Activated T-cell treated with anti-CD3 and anti-CD28 coated beads for 24 hours (primary cell): ENCODE data around the gene AFAP1.

Source experiments
- DNase-seq: peaks from one replicate; pipeline ENCODE4 v3.0.0-alpha.2; 2020; ENCODE audit warnings: low read depth

AFAP1 gene

DNA sequence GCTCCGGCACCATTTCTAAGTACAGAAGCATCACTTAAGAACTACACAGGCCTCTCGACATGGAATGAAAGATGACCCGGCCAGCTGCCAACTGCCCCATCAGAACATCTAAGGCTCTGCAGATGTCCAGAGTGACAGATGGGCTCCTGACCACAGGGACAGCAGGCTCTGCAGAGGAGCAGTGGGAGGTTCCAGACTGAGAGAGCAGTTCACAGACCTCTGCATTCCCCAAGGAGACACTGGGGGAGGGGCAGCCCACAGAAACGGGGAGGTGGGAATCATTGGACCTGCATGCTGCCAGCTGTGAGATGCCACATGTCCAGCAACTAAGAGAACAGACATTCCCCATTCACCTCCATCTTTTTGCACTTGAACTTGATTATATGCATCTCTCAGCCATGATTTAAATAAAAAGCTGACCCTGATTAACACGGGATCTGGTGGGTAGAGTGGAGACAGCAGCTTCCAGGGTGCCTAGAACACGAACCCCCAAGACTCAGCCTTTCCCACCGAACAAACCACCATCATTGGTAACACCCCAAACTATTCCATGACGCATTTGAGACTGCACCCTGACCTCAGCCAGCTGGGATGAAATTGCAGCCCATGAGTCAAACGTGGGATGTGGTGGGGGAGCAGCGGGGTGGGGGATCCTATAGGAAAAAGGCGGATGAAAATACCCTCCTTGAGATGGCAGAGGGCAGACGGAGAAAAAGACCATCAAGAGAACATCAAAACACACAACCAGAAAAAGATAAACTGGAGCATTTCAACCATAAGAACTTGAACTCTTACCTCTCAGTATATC is 47.2 kb downstream of the AFAP1 start:
- no peak for DNase-seq

DNA sequence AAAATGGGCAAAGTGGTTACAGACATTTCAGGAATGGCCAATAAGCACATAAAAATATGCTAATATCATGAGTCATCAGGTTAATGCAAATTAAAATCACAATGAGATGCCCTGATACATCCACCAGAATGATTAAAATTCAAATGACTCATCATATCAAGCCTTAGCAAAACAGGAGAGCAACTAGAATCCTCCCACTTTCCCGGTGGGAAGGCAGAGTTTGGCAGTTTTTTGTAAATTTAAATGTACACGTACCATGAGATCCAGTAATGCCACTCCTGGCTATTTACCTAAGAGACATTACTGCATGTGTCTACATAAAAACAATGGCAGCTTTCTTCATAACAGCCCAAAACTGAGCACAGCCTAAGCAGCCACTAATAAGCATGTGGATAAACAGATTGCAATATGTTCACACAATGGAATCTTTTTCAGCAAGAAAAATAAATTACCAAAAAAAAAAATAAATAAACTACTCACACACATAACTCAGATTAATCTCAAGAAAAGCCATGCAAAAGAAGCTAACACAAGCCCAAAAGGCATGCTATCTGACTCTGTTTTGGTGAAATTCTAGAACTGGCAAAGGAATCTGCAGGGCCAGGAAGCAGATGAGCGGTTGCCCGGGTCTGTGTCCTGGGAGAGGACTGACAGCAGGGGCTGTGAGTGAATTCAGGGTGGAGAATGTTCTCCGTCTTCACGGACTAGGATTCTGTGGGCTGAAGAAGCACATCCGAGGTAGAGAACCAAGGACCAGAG is 48.8 kb downstream of the AFAP1 start:
- no peak for DNase-seq

DNA sequence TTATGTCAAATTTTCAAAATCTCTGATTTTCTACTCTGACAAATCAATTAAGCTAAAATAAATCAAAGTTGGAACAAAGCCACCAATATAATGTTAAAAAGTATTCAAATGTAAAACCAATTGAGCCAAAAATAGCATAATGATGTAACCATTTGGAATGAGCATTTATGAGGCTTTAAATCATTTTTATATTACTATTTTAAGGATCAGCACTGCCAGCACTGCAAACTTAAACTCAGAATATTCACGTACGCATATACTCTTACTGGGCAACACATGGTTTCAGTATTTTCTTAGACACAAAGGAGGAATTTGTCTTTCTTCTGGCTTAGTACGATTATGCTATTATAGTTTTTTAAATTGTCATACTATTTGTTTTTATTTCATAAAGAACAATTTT is 52.2 kb downstream of the AFAP1 start:
- no peak for DNase-seq

DNA sequence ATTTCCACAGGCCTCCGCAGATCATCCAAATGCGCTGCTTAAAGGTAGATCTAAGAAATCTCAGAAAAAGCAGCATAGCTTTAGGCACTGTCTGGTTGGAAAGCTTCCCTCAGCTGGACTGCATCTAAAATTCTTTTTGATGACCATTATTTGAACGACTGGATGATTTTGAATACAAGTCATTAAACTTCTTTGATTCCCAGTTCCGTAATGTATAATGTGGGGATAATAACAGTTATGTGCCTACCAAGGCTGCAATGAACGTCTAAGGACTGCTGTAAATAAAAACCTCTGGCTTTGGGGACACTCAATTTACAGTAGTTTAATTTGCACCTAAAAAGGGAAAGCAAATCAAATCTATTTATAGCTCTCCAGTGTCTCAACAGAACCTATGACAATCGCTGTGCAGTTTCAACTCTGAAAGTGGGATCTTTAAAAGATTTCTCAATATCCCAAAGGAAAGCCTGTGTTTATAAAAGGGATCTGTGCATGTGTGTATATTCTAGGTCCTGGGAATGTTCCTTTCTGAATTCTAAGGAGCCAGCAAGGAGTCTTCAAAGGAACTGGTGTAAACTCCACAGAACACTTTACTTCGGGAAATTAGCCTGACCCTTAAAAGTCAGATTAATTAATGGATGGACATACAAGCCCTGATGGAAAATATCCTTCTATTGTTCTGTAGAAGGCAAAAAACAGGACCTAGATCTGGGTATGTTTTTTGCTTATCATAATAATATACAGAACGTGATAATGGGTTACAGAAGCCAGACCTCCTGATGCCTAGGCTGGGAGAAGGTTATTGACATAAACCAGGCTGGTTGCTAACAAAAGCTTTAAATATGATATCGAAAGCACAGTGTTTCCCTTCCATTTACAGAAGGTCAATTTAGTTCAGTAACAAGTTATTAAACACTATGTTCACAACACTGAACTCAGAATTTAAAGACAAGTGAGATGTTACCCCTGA is 53.4 kb downstream of the AFAP1 start:
- no peak for DNase-seq

DNA sequence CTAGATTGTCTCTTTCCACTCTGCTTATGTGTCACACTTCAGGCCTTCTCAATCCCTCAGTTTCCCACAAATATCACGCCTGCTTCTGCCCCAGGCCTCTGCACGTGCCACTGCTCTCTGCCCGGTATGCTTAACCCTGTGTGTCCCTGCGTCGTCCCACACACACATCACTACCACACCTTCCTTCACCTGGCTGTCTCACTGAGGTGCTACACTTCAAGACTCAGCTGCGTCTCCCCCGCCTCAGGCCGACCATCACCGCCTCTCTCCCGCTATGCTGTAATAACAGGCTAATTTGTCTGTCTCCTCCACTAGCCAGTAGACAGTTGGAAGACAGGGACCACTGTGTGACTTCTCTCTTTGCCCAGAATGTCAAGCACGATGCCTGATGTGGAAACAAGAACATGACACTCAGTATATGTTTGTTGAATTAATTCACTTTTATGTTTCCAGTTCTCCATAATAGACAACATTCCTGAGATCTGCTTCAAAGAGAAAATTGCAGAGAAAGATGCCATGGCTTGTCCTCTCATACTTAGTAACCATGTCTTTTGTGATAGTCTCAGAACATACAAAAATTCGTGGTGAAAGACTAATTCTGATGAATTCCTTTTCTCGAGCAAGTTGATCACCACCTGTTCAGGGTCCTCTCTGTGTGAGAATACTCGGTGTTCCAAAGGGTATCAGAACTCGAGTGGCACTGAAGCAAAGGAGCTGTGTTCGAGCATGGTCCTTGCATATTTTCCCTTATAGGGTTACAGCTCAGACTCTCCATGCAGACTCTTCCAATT is 54.2 kb downstream of the AFAP1 start:
- no peak for DNase-seq

DNA sequence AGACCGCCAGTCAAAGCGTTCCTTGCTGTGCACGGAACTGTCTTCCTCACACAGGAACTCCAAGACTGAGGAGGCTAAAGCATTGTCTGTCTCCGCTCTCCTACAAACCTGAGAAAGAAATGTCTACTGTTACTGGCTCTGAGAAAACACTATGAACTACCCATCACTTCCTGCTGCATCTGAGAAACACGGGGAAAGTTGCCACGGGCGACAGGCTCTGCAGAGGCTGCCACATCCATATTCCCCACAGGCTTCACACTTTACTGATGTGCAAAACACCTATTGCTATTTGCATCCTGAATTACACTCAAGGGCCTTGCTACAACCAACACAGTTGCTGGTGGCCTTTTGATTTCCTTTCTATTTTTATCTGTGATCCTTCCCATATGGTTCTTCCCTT is 59.0 kb downstream of the AFAP1 start:
- no peak for DNase-seq

DNA sequence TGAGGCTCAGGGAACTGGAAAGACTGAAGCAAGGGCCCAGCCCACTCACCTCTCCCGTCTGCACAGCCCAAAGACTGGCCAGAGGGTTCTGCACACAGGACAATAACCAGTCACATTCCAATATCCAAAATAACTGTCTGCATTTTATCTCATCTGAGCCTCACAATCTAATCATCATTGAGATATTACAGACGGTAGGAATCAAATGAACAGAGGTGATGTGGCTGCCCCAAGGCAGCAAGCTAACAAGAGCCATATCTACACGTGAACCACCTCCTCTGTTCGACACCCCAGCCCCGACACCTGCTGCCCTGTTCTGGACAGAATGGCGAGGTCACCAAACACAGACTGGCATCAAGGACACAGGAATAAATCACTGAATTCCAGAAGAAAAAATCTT is 60.5 kb downstream of the AFAP1 start:
- DNase-seq: no peak

DNA sequence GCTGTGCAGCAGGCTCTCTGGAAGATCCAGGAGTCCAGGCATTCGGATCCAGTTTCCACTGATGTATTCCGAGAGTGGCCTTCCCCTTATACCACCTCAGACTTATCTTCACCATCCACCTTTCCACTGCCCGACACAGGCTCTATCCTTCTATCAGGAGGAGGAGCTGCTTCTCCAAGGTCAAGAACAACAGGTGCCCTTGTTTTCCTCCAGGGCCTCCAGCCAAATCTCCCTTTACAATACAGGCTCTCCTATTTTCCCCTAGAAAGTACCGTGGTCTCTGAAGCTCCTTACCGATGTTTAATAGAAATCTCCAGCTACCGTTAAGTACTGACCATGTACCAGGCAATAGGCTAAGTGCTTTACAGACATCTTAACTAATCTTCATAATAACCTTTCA is 61.3 kb downstream of the AFAP1 start:
- DNase-seq: no peak

DNA sequence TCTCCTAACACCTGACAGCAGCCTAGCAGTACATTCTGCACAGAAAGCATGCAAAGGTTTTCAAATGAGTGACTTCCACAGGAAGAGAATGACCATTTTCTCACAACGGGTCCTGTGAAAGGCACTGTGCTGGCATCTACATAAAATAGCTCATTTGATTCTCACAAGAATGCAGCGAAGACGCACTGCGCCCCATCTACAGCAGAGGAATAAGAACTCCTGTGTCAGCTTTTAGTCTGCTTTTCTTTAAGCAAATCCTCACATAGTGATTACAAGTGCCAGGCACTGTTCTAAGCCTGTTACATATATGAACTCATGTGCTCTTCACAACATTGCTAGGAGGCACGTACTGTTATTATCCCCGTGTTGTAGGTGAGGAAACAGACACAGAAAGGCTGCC is 62.5 kb downstream of the AFAP1 start:
- no peak for DNase-seq

DNA sequence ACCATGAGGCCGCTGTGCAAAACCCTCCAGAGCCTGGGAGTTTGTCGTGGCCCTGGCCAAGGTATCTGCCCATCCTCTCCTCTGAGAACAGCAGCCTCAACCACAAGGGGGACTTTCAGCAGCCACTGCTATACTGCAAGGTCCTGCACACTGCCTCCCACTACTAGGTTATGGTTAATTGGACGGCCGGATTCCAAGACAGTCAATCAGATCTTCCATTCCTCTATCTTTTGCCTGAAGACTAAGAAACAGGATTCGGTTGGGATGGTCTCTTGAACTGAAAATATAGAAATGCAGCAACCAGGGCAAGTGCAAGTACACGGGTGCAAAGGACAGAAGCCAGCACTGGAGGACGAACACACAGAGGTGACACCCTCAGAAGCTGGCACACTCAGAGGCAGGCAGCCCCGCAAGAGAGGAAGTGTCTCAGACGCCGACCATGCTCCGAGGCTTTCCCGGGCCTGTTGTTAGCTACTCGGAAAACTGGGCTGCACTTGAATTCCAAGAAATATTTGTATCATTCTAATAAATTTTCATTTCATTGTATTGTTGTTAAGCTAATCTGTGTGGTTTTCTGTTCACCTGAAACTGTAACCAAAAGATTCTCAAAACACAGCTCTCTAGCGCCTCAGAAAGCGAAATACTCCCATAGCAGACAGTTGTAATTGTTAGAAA is 63.3 kb downstream of the AFAP1 start:
- no peak for DNase-seq

DNA sequence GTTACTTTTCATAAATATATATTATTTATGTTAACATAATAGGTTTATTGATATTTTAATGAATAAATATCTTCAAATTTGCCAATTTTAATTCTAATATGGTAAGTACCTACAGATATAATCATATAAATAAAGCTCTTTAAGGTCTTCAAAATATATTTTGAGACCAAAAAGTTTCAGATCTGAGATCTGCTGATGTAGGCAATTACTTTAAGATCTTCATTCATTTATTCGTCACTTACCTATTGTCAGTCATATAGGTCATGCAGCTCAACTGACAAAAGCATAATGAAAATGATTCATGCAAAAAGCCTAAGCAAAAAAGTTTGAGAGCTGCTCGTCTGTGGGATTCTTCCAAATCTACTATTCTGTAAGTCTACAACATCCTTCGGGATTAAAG is 64.8 kb downstream of the AFAP1 start:
- DNase-seq: no peak

DNA sequence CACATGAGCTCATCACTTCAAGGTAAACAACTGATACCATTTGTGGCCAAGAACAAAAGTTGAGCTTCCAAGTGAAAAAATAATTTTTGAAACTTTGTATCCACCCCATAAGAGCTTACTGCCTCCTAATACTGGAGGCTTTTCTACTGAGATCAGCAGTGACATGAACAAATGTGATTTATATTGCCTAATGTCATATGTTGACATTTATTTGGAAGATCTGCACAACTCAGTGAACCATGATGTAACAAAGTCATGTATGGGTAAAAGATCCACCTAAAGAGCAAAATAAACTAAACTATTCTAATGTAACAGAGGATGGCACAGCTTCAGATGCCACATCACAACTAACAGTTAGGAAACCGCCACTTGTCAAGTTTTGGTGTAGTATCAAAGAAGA is 65.8 kb downstream of the AFAP1 start:
- DNase-seq: no peak

DNA sequence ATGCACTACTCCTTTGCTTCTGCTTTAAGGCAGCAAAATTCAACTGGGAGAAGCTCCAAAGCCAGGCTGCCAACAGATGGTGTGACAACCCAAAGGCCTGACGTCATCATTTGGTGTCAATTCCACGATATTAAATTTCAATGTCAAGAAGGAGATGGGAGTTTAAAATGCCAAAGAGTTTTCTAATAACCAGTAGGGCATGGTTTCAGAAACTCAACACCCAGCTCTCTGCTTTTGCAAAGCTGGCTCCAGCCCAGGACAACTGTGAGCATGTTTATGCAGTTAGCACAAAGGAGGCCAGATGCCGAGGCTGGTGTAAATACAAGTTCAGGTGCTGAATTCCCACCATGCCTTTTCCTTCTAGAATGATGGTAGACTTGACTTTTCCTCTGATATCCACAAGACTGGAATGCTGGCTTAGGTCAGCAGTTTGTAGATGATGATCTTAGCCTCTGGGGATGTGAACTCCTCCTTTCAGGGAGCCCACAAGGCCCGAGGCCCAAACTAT is 67.3 kb downstream of the AFAP1 start:
- DNase-seq: no peak

DNA sequence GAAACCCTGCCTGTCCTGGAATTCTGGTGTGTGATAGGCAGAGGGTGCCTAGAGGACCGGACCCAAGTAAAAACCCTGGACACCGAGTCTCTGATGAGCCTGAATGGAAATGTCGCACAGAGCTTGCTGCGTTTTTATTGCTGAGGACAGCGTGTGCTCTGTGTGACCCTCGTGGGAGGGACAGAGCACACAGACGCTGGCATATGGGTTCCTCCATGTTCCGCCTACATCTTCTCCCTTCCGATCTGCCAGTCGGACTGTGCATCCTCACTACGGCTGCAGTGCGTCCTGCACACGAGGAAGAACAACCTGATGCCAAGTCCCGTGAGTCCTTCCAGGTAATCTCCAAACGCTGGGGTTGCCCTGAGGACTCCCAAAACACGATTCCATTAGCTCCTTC is 68.3 kb downstream of the AFAP1 start:
- no peak for DNase-seq

DNA sequence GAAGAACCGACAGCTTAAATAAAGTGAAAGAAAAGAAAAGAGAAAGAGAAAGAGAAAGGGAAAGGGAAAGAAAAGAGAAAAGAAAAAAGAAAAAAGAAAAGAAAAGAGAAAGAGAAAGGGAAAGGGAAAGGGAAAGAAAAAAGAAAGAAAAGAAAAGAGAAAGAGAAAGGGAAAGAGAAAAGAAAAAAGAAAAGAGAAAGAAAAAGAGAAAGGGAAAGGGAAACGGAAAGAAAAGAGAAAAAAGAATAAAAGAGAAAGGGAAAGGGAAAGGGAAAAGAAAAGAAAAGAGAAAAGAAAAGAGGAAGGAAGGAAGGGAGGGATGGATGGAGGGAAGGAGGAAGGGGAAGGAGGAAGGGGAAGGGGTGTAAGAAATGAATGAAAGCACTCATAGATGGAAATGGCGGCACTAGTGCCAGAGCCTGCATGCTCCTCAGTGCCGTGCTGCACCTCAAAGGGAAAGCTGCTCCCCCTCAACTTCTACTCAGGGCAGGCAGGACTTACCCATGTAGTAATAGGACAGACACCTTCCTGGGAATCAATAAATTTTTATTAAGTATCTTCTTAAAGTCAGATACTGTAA is 70.7 kb downstream of the AFAP1 start:
- DNase-seq: no peak

DNA sequence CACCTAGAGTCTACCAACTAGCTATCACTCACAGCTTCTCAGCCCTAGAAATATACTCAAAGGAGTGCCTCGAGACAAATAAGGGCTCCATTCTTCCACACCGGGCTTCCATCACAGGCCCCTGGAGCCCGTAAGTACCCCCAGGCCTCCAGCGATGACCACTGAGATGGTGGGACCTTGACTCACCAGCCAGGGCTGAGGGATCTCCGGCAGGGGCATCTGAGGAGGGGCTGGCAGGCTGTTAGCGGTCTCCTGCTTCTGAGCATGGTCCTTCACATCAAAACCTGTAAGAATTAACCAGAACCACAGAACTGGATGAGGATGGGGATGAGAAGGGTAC is 71.3 kb downstream of the AFAP1 start:
- DNase-seq: no peak

DNA sequence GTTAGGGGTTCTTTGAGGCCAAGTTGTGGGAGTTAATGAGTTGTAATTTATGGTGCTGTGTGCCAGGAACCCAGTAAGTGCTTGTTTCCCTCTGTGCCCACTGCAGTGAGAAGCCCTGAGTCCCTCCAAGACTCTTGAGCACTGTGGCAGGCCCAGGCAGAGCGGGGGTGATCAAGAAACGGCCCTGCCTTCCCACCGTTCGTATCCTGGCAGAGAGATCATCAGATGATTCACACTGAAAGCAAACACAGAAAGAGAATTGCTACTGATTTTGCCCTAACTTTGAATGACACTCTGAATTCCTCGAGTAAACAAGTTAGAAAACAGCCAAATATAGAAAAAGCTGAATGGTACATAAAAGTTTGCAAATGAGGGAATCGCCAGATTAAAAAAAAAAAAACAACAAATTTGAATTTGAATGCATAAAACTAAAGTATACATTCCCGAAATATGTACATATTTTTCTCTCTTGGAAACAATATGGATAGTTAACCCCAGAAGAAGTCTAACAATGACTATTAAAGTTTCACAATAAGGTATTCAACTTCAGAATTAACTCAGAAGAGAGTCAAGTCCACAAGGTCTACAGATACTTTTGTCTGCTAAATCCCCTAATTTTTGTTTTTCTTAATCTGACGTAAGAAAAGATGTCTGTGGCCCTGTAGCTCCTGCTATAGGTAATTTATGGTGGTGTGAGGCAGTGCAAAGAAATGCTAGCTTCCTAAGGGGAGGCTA is 71.8 kb downstream of the AFAP1 start:
- DNase-seq: no peak

DNA sequence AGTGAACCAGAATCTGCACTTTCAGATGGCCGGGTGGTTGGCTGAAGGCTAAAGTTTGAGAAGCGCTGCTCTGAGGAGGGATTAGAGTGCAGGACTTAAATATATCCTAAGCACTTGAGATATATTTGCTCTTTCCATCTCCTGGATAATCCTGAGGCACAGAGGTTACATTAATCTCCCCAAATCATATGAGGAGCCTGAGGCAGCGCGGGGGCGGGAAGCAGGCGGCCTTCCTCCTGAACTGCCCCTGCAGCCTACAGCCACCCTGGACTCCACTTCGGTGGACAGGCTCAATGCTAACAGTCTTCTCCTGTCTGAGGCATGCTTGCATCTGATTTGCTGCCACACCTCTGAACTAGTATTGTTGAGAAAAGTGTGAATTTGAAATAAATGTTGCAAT is 72.5 kb downstream of the AFAP1 start:
- no peak for DNase-seq

DNA sequence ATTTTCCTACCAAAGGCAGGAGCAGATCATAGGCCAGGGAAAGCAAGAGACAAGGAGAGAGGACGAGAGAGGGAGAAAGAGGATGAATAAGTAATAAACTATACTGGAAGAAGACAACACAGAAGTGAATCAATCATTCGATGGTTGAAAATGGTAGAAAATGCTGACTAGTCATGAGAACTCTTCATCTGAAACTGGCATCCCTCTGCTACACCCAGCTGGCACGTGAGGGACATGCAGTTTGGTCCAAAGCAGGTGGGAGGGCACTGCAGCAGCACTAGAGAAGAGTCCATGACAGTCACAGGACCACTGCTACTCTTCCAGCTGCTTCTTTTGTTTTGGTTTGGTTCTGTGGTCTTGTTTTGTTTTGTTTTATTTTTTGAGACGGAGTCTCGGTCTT is 74.1 kb downstream of the AFAP1 start:
- DNase-seq: no peak

DNA sequence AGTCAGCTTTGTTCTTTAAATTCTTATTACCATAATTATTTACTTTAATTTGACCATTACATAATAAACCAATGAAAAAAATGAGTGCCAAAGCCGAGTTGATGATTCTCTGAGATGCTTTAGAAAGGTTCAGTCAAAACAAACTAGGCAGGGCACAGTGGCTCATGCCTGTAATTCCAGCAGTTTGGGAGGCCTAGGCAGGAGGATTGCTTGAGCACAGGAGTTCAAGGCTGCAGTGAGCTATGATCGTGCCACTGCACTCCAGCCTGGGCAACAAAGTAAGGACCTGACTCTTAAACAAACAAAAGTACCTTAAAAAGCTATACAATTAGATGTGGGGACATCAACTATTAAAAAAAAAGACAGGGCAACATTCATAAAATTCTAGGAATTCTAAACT is 75.0 kb downstream of the AFAP1 start:
- DNase-seq: no peak
